GM13977 (cell line): ENCODE data around the gene GARIN6.

Source experiments
- DNase-seq: peaks from one replicate; pipeline ENCODE4 v3.0.0; 2012; ENCODE audit warnings: low spot score
- CTCF ChIP-seq: IDR thresholded peaks from 2 replicates; pipeline ENCODE4 v1.5.1; 2012; ENCODE audit warnings: mild to moderate bottlenecking, control low read depth; ENCODE audit not compliant: insufficient read depth; ENCODE audit errors: extremely low read depth, missing control alignments
- in situ Hi-C: fragments of 300-500 bp; cut with MboI; formaldehyde crosslinking; loops from one replicate; pipeline ENCODE4 v1.12.0; 2022; ENCODE audit warnings: low sequenced_read_pairs, low pct_unique_long_range_greater_than_20kb, mixed read lengths, inconsistent platforms; ENCODE audit not compliant: unreplicated experiment

Gene GARIN6

GRCh38 chr12:99647453-99647852, at the start of gene GARIN6:
Gene GARIN6 (plus strand): TSS chr12:99647753. CDS start chr12:99648175, 422 bp downstream.
- TF ChIP-seq CTCF = no peak
- DNase-seq = no peak
- in situ Hi-C loops = no loop called here

- DNase-seq = no peak
- in situ Hi-C loops = no loop called here
- TF ChIP-seq CTCF = no peak
These were observed 48.8 kb upstream of the GARIN6 start for GRCh38 chr12:99598785-99599184.

GRCh38 chr12:99600388-99600787, 47.2 kb upstream of the GARIN6 start:
- in situ Hi-C loops = loop anchor here (25.0 kb wide), 2 partner anchors 213 to 563 kb away; no protein-coding TSS in a partner anchor
- DNase-seq = no peak
- TF ChIP-seq CTCF = no peak

- TF ChIP-seq CTCF = no peak
- DNase-seq = no peak
- in situ Hi-C loops = loop anchor here (25.0 kb wide), 2 partner anchors 222 to 572 kb away; no protein-coding TSS in a partner anchor
These were observed 37.9 kb upstream of the GARIN6 start for GRCh38 chr12:99609455-99610181.

- TF ChIP-seq CTCF = no peak
These were observed 36.4 kb upstream of the GARIN6 start for GRCh38 chr12:99611117-99611516.

GRCh38 chr12:99611599-99611998, 36.0 kb upstream of the GARIN6 start:
- no peak for TF ChIP-seq CTCF
- in situ Hi-C loops = loop anchor here (25.0 kb wide), 2 partner anchors 224 to 574 kb away; no protein-coding TSS in a partner anchor
- DNase-seq = no peak

More at GRCh38 chr12:99611117-99611516, 36.4 kb upstream of the GARIN6 start:
- in situ Hi-C loops = loop anchor here (25.0 kb wide), 2 partner anchors 224 to 574 kb away; no protein-coding TSS in a partner anchor
- DNase-seq = no peak
